OCI-LY1 (cell line): ENCODE results near the gene HS1BP3.

Source experiments
- CTCF ChIP-seq: fragments of 200-600 bp; sonication (generic), shearing (Covaris generic); IDR thresholded peaks from 2 replicates; pipeline ENCODE4 v1.5.1; 2017; ENCODE audit warnings: mild to moderate bottlenecking, antibody characterized with exemption, low read length, moderate library complexity, mixed read lengths
- EZH2 ChIP-seq: fragments of 200-600 bp; sonication (generic), shearing (Covaris generic); IDR thresholded peaks from 2 replicates; pipeline ENCODE4 v1.8.0; 2017; ENCODE audit warnings: borderline replicate concordance, mixed run types, mild to moderate bottlenecking, antibody characterized with exemption, low read length, moderate library complexity, mixed read lengths

GRCh38 chr2:20573620-20574422, 77.1 kb downstream of the HS1BP3 start:
- TF ChIP-seq CTCF (no peak), EZH2 (no peak)
